H9 (cell line): ENCODE measurements around the gene KIAA1671. TPM values are rescaled to one million over a fixed set of nuclear protein-coding genes. Genes with fewer than 3 reads are reported as not detected.
A peak's percentile ranks its signal among the peaks of the same experiment; 100 is the strongest.

Experiments used
- DNase-seq: peaks from one replicate; pipeline ENCODE4 v3.0.0-alpha.2; 2017
- H2AFZ ChIP-seq: one replicate; pipeline ENCODE4 v1.6.1; 2013; ENCODE audit warnings: mild to moderate bottlenecking, low read length, control low read depth, moderate library complexity
- H2AK5ac ChIP-seq: 2 replicates; pipeline ENCODE4 v1.6.1; 2013; ENCODE audit warnings: low read length, control low read depth, mixed read lengths; ENCODE audit not compliant: insufficient read length
- H2BK120ac ChIP-seq: one replicate; pipeline ENCODE4 v1.6.1; 2013; ENCODE audit warnings: low read depth, mild to moderate bottlenecking, low read length, control low read depth, inconsistent platforms; ENCODE audit not compliant: poor library complexity, severe bottlenecking
- H2BK12ac ChIP-seq: 2 replicates; pipeline ENCODE4 v1.6.1; 2013; ENCODE audit warnings: low read length, control low read depth, mixed read lengths, low read depth; ENCODE audit not compliant: insufficient read length
- H2BK15ac ChIP-seq: 2 replicates; pipeline ENCODE4 v1.6.1; 2013; ENCODE audit warnings: low read depth, low read length, control low read depth
- H2BK20ac ChIP-seq: one replicate; pipeline ENCODE4 v1.6.1; 2013; ENCODE audit warnings: low read depth, mild to moderate bottlenecking, low read length, control low read depth, inconsistent platforms; ENCODE audit not compliant: poor library complexity, severe bottlenecking
- H2BK5ac ChIP-seq: 2 replicates; pipeline ENCODE4 v1.6.1; 2013; ENCODE audit warnings: low read length, control low read depth, mixed read lengths; ENCODE audit not compliant: insufficient read length
- H3K14ac ChIP-seq: 2 replicates; pipeline ENCODE4 v1.6.1; 2013; ENCODE audit warnings: low read length, control low read depth; ENCODE audit not compliant: insufficient read depth
- H3K18ac ChIP-seq: 2 replicates; pipeline ENCODE4 v1.6.1; 2013; ENCODE audit warnings: low read depth, mild to moderate bottlenecking, mixed read lengths, low read length, control low read depth; ENCODE audit not compliant: insufficient read length
- H3K23ac ChIP-seq: 2 replicates; pipeline ENCODE4 v1.6.1; 2013; ENCODE audit warnings: low read length, control low read depth, mixed read lengths, low read depth; ENCODE audit not compliant: insufficient read length
- H3K23me2 ChIP-seq: 2 replicates; pipeline ENCODE4 v1.6.1; 2013; ENCODE audit warnings: low read depth, mild to moderate bottlenecking, mixed read lengths, low read length, control low read depth; ENCODE audit not compliant: insufficient read length, poor library complexity, severe bottlenecking
- H3K27ac ChIP-seq: 2 replicates; pipeline ENCODE4 v1.5.1; 2013; ENCODE audit warnings: low read length, control low read depth, mixed read lengths, low read depth; ENCODE audit not compliant: insufficient read length
- H3K27me3 ChIP-seq: 2 replicates; pipeline ENCODE4 v1.6.1; 2013; ENCODE audit warnings: low read length, control low read depth, inconsistent platforms; ENCODE audit not compliant: insufficient read depth
- H3K4ac ChIP-seq: 2 replicates; pipeline ENCODE4 v1.6.1; 2013; ENCODE audit warnings: low read depth, mild to moderate bottlenecking, control low read depth, inconsistent platforms, low read length, moderate library complexity
- H3K4me1 ChIP-seq: 2 replicates; pipeline ENCODE4 v1.6.1; 2013; ENCODE audit warnings: low read length, control low read depth, inconsistent platforms; ENCODE audit not compliant: insufficient read depth
- H3K4me2 ChIP-seq: 2 replicates; pipeline ENCODE4 v1.6.1; 2013; ENCODE audit warnings: low read length, control low read depth, mixed read lengths; ENCODE audit not compliant: insufficient read length, insufficient read depth
- H3K56ac ChIP-seq: 2 replicates; pipeline ENCODE4 v1.6.1; 2013; ENCODE audit warnings: low read depth, mild to moderate bottlenecking, mixed read lengths, low read length, control low read depth; ENCODE audit not compliant: insufficient read length
- H3K79me1 ChIP-seq: 2 replicates; pipeline ENCODE4 v1.6.1; 2013; ENCODE audit warnings: low read depth, mild to moderate bottlenecking, moderate library complexity, low read length, control low read depth, inconsistent platforms; ENCODE audit not compliant: insufficient read depth, poor library complexity, severe bottlenecking
- H3K79me2 ChIP-seq: 2 replicates; pipeline ENCODE4 v1.6.1; 2013; ENCODE audit warnings: low read length, control low read depth, inconsistent platforms; ENCODE audit not compliant: insufficient read depth
- H3K9ac ChIP-seq: 2 replicates; pipeline ENCODE4 v1.6.1; 2013; ENCODE audit warnings: low read length, control low read depth, mixed read lengths; ENCODE audit not compliant: insufficient read length; ENCODE audit errors: extremely low read depth
- H3K9me3 ChIP-seq: one replicate; pipeline ENCODE4 v1.6.1; 2013; ENCODE audit warnings: low read depth, low read length, inconsistent platforms; ENCODE audit not compliant: control insufficient read depth
- H3T11ph ChIP-seq: one replicate; pipeline ENCODE4 v1.6.1; 2013; ENCODE audit warnings: mild to moderate bottlenecking, low read length, control low read depth, inconsistent platforms
- H4K20me1 ChIP-seq: one replicate; pipeline ENCODE4 v1.6.1; 2013; ENCODE audit not compliant: control insufficient read depth, insufficient read length, insufficient read depth
- H4K5ac ChIP-seq: 2 replicates; pipeline ENCODE4 v1.6.1; 2013; ENCODE audit warnings: low read depth, mild to moderate bottlenecking, mixed read lengths, low read length, control low read depth; ENCODE audit not compliant: insufficient read length
- H4K8ac ChIP-seq: replicated peaks from 2 replicates; pipeline ENCODE4 v1.6.1; 2013; ENCODE audit warnings: low read length, control low read depth, mixed read lengths, low read depth; ENCODE audit not compliant: insufficient read length
- H4K91ac ChIP-seq: 2 replicates; pipeline ENCODE4 v1.6.1; 2013; ENCODE audit warnings: low read depth, mild to moderate bottlenecking, moderate library complexity, mixed read lengths, low read length, control low read depth; ENCODE audit not compliant: insufficient read length
- H3K27ac Mint-ChIP-seq, 3 experiments: 2 replicates in 2 of 3; 3 replicates in 1 of 3; pipeline ENCODE4 v1.8.0; 2020 to 2021; ENCODE audit warnings: mixed read lengths in 3 of 3, mild to moderate bottlenecking in 1 of 3, moderate library complexity in 1 of 3
- H3K27me3 Mint-ChIP-seq: 2 replicates; pipeline ENCODE4 v1.8.0; 2021; ENCODE audit warnings: low read depth, mild to moderate bottlenecking, moderate library complexity, mixed read lengths
- H3K36me3 Mint-ChIP-seq, 3 experiments: 2 replicates in 2 of 3; 3 replicates in 1 of 3; pipeline ENCODE4 v1.8.0; 2020 to 2021; ENCODE audit warnings: low read depth in 3 of 3, mixed read lengths in 3 of 3; ENCODE audit not compliant: insufficient read depth in 1 of 3
- H3K4me1 Mint-ChIP-seq, 2 experiments: 2 replicates each; pipeline ENCODE4 v1.8.0; 2020; ENCODE audit warnings: mixed read lengths in 2 of 2
- H3K4me3 Mint-ChIP-seq, 2 experiments: 2 replicates in 1 of 2; 3 replicates in 1 of 2; pipeline ENCODE4 v1.8.0; 2020 to 2021; ENCODE audit warnings: mild to moderate bottlenecking in 2 of 2, mixed read lengths in 2 of 2, moderate library complexity in 1 of 2
- H3K9me3 Mint-ChIP-seq, 2 experiments: 2 replicates in 1 of 2; 3 replicates in 1 of 2; pipeline ENCODE4 v1.8.0; 2020; ENCODE audit warnings: mild to moderate bottlenecking in 2 of 2, mixed read lengths in 2 of 2, moderate library complexity in 1 of 2
- CTCF ChIP-seq: fragments of 200-600 bp; sonication (generic); conservative IDR thresholded peaks from 3 replicates; pipeline ENCODE4 v1.8.0; 2021; ENCODE audit warnings: antibody characterized with exemption, mild to moderate bottlenecking
- WGBS: extraction: QIAGEN DNeasy Blood & Tissue Kit; methylation state at CpG from one replicate; pipeline ENCODE4 v1.1.7; 2013; ENCODE audit warnings: missing lambda C conversion rate, low lambda C conversion rate, mixed read lengths; ENCODE audit not compliant: insufficient read length; ENCODE audit errors: extremely low coverage; 5-methylcytosine and 5-hydroxymethylcytosine counted together
- total RNA-seq: library from RNA; stranded (reverse); gene quantifications from 2 replicates; pipeline ENCODE4 v1.2.1, GENCODE V29; 2021

The KIAA1671 gene
- total RNA-seq, 1 experiment from 2014 or later = 22.6 TPM

GRCh38 chr22:25142102-25142501 is 189.6 kb downstream of the KIAA1671 start:
- Histone ChIP-seq H3K4me2 (no peak overlapping the region), H2BK20ac (no peak overlapping the region), H4K5ac (no peak overlapping the region), H3K79me2 (no peaks in the 10 kb centered on the region; the same call in 1 of the 2 replicates), H4K91ac (no peak overlapping the region), H3K4ac (no peak overlapping the region), H3K79me1 (no peaks in the 10 kb centered on the region), H3K4me1 (peaks cover 2% of the 10 kb centered on the region; the same call in 1 of the 2 replicates), H3K14ac (no peak overlapping the region), H3K18ac (no peak overlapping the region), H2BK12ac (no peak overlapping the region), H2BK5ac (no peak overlapping the region), H2AFZ (no peak overlapping the region), H3K9me3 (no peaks in the 10 kb centered on the region), H2AK5ac (no peak overlapping the region), H3K23ac (no peak overlapping the region), H4K8ac (no peak overlapping the region), H3K27ac (no peak overlapping the region), H2BK15ac (no peak overlapping the region), H3K9ac (no peak overlapping the region), H3K27me3 (no peaks in the 10 kb centered on the region), H3T11ph (no peak overlapping the region), H3K23me2 (peaks cover 2% of the 10 kb centered on the region), H3K56ac (no peak overlapping the region), H4K20me1 (no peaks in the 10 kb centered on the region), H2BK120ac (no peak overlapping the region)
- DNase-seq = peak; percentile 44
- peak overlapping the region in 2 of 3 experiments; percentile 24 to 28; a peak in 1 of 7 replicates for H3K27ac Mint-ChIP-seq
- H3K27me3 Mint-ChIP-seq = no peaks in the 10 kb centered on the region
- TF ChIP-seq CTCF = no peak; the same call in 2 of the 3 replicates
- H3K4me1 Mint-ChIP-seq = peaks cover 11 to 15% of the 10 kb centered on the region in 2 experiments
- H3K4me3 Mint-ChIP-seq = no peak overlapping the region
- peaks cover 1 to 7% (median 4%) of the 10 kb centered on the region in 3 experiments; a peak in 3 of 7 replicates for H3K36me3 Mint-ChIP-seq
- WGBS = no CpG with 5 or more reads among the region's 7 CpGs
- H3K9me3 Mint-ChIP-seq = no peaks in the 10 kb centered on the region; a peak in 1 of 5 replicates
